ENCODE data around the gene HK2.

Gene HK2

DNA sequence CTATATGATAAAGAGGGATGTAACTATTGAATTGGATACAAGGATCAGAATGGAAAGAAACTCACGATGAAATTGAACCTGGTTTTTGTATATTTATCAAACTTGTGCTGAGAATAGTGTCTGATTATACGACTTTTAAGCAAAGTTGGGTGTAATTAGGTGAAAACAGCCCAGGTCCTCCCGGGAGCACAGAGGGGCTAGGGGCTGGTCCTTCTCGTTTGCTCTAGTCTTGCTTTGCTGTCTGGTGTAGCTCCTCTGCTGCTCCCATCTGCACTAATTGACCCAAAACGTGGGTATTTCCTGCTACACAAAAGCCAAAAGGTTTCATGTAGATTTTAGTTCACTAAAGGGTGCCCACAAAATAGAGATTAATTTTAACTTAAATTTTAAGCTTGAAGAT lies 58.7 kb downstream of the HK2 start:
- TF ChIP-seq, protein P1, sequence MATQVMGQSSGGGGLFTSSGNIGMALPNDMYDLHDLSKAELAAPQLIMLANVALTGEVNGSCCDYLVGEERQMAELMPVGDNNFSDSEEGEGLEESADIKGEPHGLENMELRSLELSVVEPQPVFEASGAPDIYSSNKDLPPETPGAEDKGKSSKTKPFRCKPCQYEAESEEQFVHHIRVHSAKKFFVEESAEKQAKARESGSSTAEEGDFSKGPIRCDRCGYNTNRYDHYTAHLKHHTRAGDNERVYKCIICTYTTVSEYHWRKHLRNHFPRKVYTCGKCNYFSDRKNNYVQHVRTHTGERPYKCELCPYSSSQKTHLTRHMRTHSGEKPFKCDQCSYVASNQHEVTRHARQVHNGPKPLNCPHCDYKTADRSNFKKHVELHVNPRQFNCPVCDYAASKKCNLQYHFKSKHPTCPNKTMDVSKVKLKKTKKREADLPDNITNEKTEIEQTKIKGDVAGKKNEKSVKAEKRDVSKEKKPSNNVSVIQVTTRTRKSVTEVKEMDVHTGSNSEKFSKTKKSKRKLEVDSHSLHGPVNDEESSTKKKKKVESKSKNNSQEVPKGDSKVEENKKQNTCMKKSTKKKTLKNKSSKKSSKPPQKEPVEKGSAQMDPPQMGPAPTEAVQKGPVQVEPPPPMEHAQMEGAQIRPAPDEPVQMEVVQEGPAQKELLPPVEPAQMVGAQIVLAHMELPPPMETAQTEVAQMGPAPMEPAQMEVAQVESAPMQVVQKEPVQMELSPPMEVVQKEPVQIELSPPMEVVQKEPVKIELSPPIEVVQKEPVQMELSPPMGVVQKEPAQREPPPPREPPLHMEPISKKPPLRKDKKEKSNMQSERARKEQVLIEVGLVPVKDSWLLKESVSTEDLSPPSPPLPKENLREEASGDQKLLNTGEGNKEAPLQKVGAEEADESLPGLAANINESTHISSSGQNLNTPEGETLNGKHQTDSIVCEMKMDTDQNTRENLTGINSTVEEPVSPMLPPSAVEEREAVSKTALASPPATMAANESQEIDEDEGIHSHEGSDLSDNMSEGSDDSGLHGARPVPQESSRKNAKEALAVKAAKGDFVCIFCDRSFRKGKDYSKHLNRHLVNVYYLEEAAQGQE (IDR thresholded peaks at IDR 0.05; ENCODE audit: insufficient read depth in 1 of 2, low read depth in 2 of 2, low read length in 2 of 2) = no peak
- TF ChIP-seq FOXP2 (optimal IDR thresholded peaks at IDR 0.05; ENCODE audit: borderline replicate concordance, extremely low read depth, extremely low read length, insufficient read depth) (no peak), SIN3A (IDR thresholded peaks at IDR 0.05; ENCODE audit: borderline replicate concordance, insufficient read depth, low read length) (no peak), TAF1 (IDR thresholded peaks at IDR 0.05; ENCODE audit: borderline replicate concordance, insufficient read depth, low read length) (no peak), POLR2AphosphoS5 (IDR thresholded peaks at IDR 0.05; ENCODE audit: low read depth, low read length) (no peak)

DNA sequence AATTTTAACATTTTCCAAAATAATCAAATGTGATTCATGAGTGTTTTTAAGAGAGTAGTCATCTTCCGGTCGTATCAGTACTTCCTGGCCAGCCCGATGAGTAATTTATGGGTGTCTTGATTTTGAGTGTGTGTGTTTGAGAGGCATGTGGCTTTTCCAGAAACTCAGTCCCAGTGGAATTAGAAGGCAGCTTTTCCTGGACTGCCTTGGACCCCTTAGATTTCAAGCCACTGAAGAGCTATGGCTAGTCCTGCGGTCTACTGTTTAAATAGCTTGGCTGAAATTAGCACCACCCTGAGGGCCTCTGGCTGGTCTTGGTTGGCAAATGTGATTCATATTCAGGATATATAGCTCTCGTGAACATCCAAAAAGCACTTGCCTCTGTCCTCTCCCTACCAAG lies 59.4 kb downstream of the HK2 start:
- TF ChIP-seq SIN3A (IDR thresholded peaks at IDR 0.05; ENCODE audit: borderline replicate concordance, insufficient read depth, low read length) (no peak), POLR2AphosphoS5 (IDR thresholded peaks at IDR 0.05; ENCODE audit: low read depth, low read length) (no peak), FOXP2 (optimal IDR thresholded peaks at IDR 0.05; ENCODE audit: borderline replicate concordance, extremely low read depth, extremely low read length, insufficient read depth) (no peak), TAF1 (IDR thresholded peaks at IDR 0.05; ENCODE audit: borderline replicate concordance, insufficient read depth, low read length) (no peak)
- TF ChIP-seq, protein P1 (IDR thresholded peaks at IDR 0.05; ENCODE audit: insufficient read depth in 1 of 2, low read depth in 2 of 2, low read length in 2 of 2) = no peak

DNA sequence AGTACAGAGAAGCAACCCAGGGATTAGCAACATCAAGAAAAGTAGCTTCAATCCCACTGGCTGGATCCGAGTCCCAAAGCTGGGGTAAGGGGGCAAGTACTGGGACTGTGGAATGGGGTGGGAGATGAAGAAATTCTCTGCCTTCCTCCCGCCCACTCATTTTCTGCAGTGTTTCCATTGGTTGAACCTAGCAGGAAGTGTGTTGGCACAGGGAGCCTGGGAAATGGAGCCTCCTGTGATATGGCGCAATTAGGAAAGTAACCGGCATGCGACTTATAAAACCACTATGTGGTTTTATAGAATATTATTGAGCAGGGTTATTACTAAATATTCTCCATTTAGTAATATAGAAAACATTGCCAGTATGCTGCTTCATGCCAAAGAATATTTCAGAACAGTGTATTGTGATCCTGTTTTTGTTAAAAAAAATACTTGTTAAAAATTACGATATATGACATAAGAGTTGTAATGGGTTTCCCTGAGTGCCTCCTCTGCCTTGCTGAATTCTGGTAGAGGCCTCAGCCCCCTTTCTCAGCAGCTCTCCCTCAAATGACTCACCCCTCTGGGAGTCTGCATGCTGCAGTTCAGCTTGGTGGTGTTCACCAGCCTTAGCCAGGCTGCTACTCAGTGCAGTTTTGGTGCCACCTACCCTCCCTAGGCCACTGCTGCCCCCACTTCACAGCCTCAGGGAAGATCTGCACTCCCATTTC lies 60.5 kb downstream of the HK2 start:
- TF ChIP-seq SIN3A (IDR thresholded peaks at IDR 0.05; ENCODE audit: borderline replicate concordance, insufficient read depth, low read length) (no peak), POLR2AphosphoS5 (IDR thresholded peaks at IDR 0.05; ENCODE audit: low read depth, low read length) (no peak), TAF1 (IDR thresholded peaks at IDR 0.05; ENCODE audit: borderline replicate concordance, insufficient read depth, low read length) (no peak), FOXP2 (optimal IDR thresholded peaks at IDR 0.05; ENCODE audit: borderline replicate concordance, extremely low read depth, extremely low read length, insufficient read depth) (no peak)
- TF ChIP-seq, protein P1 (IDR thresholded peaks at IDR 0.05; ENCODE audit: insufficient read depth in 1 of 2, low read depth in 2 of 2, low read length in 2 of 2) = no peak

DNA sequence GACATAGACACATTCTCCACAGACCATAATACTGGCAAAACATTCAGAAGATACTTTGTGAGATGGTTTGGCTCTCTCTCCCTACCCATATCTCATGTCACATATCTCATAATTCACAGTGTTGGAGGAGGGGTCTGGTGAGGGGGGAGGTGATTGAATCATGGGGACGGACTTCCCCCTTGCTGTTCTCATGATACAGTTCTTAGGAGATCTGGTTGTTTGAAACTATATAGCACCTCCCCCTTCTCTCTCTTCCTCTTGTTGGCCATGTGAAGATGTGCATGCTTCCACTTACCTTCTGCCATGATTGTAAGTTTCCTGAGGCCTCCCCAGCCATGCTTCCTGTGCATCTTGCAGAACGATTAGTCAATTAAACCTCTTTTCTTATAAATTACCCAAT lies 61.1 kb downstream of the HK2 start:
- TF ChIP-seq POLR2AphosphoS5 (IDR thresholded peaks at IDR 0.05; ENCODE audit: low read depth, low read length) (no peak), TAF1 (IDR thresholded peaks at IDR 0.05; ENCODE audit: borderline replicate concordance, insufficient read depth, low read length) (no peak), FOXP2 (optimal IDR thresholded peaks at IDR 0.05; ENCODE audit: borderline replicate concordance, extremely low read depth, extremely low read length, insufficient read depth) (no peak), SIN3A (IDR thresholded peaks at IDR 0.05; ENCODE audit: borderline replicate concordance, insufficient read depth, low read length) (no peak)
- TF ChIP-seq, protein P1 (IDR thresholded peaks at IDR 0.05; ENCODE audit: insufficient read depth in 1 of 2, low read depth in 2 of 2, low read length in 2 of 2) = no peak
